HG03460 (cell line): ENCODE measurements around the gene CAMKK1.

ENCODE experiments used
- ATAC-seq: cut with Tn5 transposase; IDR thresholded peaks from one replicate; pipeline ENCODE4 v1.9.1; 2021; ENCODE audit not compliant: unreplicated experiment

CAMKK1 gene

GRCh38 chr17:3897731-3898130 is 4.9 kb upstream of the CAMKK1 start:
- no peak for ATAC-seq

GRCh38 chr17:3896968-3897235 is 4.0 kb upstream of the CAMKK1 start:
- ATAC-seq, result no peak

GRCh38 chr17:3896108-3896967 is 3.5 kb upstream of the CAMKK1 start:
- ATAC-seq, result no peak

DNA sequence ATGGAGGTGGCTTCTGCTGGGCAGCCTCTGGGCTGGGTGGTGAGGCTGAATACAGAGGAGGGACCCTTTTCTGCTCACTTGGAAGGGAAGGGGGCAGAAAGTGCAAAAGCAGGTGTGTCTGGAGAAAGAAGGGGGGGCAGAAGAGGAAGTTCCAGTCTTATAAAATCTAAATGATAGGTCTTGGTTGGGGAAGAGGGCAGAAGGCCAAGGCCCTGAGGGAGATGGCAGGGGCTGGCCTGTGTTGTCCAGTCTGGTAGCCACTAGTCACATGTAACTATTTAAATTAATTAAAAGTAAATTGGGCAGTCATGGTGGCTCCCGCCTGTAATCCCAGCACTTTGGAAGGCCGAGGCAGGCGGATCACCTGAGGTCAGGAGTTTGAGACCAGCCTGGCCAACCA is 2.5 kb upstream of the CAMKK1 start:
- ATAC-seq, result no peak

DNA sequence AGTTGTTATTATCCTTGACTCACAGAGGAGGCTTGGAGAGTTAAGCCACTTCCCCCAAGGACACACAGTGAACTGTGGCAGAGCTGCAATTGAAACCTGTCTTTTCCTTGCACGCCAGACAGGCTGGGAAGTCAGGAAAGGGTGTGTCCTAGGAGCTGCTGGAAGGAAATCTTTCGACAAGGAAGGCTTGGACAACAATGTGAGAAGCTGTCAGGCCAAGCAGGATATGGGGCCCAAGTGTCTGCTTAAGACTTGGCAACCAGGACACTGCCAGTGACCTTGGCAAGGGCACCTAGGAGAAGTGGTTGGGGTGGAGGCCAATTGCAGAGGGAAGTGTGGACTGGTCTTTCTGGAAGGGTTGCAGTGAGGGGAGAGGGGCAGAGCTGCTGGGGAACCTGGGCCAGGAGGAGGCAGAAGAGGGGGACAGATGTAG is 2.1 kb upstream of the CAMKK1 start:
- no peak for ATAC-seq

GRCh38 chr17:3894188-3894587 is 1.3 kb upstream of the CAMKK1 start:
- ATAC-seq, result no peak

GRCh38 chr17:3893720-3894116 is 865 bp upstream of the CAMKK1 start:
- ATAC-seq, result no peak

DNA sequence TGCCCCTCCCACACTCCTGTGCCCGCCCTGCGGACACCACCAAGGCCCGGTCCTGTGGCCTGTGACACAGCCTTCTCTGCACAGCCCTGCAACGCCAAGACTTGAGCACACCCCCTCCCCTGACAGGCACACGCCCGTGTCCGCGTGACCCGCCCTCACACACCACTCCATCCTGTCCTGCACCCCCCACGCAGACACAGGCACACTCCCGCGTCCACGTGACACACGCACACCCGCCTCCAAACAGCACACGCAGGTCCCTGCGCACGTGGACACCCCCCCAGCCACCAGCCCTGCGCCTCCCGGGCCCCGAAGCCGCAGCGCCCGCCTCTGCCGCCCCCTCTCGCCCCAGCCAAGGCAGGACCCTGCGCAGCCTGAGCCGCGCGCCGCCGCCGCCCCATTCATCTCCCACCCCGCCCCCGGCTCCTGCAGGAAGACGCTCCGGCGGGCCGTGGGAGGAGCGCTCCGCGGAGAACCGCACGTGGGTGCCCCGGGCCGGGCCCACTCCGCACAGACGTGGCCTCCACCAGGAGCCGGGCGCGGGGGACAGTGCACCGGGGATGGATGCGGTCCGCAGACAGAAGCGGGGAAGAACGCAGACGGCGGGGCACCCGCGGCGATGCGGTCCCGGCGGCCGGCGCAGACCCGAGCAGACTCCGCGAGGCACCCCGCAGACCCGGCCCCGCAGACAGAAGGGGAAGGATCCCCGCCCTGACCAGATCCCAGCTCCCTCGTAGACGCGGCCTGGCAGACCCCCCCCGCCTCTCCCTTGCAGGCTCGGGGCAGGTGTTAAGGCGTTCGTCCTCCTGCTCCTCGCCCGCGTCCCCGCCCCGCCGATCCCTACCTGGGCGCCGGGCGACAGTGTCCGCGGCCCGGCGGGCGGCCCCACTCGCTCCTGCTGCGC is 506 bp downstream of the CAMKK1 start:
- peak; percentile 24 for ATAC-seq

DNA sequence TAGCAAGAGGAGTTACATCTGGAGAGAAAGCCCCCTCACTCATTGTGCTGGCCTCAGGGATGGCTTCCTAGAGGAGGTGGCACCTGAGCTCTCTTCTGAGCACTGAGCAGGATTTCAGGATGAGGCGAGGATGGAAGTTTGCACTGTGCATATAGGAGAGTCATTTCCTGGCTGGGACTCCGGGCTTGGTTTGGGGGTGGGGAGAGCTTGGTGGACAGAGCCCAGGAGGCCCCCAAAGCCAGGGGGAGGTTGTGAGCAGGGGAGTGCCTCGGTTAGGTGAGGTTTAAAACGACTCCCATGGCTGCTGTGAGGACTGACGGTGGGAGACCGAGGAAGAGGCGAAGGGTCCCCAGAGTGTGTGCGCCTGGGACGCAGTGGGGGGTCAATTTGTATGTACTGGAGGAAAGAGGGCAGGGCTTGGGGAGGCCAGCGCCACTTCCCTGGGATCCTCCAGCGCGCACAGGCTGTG is 1.2 kb downstream of the CAMKK1 start:
- no peak for ATAC-seq

DNA sequence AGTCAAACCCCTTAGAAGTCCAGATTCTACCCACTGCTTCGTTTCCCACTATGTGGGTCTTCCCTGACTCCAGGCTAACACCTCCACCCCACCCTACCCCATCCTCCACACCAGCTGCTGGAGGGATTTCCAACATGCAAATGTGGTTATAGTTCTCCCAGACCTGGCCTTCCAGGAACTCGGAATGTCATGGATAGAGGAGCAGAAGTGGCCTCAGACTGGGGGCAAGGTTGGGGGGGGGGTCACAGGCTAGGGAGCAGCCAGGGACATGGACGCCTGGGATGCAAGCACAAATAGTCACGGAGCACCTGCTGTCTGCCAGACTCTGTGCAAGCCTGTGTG is 2.0 kb downstream of the CAMKK1 start:
- ATAC-seq, result no peak

DNA sequence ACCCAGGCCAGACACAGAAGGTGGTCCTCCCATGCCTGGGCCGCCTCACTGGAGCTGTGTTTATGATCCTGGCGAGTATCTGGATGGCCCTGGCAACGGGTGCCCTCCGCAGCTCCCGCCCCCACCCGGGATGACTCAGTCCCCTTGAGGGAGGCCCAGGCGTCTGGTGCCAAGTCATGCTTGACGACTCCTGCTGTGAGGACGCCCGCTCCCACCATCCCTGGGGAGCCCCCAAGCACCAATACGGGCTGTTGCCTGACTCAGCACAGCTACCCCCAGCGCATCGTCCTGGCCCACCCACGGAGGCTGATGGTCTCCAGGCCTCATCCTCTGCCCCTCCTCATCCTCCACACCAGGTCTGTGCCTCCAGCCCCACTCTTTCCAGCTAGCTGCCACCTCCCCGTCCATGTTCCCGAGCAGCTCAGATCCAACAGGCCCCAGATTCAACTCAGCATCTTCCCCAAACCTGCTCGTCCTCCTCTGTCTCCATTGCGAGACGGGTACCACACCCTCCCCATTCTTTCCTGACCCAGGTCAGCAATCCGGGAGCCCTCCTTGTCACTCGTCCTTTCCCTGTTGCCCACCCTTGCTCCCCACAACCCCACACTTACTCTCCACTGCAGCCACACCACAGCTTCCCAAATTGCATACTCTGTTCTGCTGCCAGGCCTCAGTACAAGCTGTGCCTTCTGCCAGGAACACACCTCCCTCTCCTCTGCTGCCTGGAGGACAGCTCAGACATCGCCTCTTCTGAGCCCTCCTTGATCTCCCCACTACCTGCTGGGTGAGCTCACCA is 2.6 kb downstream of the CAMKK1 start:
- ATAC-seq, result no peak

GRCh38 chr17:3889325-3890012 is 3.4 kb downstream of the CAMKK1 start:
- ATAC-seq, result no peak

DNA sequence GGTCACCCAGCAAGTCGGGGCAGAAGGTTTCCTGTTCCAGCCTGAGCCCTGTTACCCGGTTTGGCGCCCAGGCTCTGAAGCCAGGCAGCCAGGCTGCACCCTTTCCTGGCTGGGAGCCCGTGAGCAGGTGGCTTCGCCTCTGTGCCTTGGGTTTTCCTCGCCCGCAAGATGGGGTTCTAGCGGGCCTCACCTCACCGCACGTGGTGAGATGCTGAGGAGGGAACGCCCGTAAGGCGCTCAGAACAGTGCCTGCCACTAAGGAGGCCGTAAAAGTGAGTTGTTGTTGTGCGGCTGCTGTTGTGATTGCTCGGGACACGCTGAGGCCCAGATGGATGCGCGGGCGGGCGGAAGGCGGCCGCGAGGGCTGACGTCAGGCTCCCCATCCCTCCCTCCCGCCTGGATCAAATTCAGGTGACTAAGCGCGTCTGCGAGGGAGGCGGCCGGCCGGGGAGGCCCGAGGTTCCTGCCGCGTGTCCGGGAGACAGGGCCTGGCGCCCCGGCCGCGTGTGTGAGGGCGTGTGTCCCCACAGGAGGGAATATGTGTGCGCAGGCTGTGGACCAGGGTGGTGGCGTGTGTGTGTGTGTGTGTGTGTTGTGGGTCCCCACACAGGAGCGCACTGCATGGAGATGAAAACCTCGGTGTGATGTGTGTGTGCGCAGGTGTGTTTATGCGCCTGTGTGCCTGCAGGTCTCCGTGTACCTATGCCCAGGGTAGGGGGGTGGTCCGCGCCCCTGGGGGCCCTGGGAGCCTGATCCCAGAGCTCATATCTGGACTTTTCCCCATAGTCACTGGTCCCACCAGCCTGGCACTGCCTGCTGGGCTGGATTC is 4.3 kb downstream of the CAMKK1 start:
- no peak for ATAC-seq

GRCh38 chr17:3887804-3888203 is 5.0 kb downstream of the CAMKK1 start:
- no peak for ATAC-seq

- no peak for ATAC-seq
These were observed 5.5 kb downstream of the CAMKK1 start for GRCh38 chr17:3887394-3887793.

DNA sequence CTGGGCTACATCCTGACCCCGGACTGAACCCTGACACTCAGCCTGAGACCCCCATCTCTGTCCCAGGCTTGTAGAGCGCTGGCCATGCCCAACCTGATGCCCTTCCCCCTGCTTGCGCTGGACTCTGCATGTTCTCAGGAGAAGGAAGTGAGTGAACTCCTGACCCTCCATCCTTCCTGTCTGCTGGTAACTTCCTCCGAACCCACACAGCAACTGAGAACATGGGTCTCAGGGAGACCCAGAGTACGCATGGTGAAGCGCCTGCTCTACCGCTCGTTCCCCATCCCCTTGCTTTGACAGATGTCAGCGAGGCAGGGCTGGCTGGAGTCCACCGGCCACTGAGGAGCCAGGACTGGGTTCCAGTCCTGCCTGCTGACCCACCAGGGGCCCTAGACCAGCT is 6.1 kb downstream of the CAMKK1 start:
- no peak for ATAC-seq

DNA sequence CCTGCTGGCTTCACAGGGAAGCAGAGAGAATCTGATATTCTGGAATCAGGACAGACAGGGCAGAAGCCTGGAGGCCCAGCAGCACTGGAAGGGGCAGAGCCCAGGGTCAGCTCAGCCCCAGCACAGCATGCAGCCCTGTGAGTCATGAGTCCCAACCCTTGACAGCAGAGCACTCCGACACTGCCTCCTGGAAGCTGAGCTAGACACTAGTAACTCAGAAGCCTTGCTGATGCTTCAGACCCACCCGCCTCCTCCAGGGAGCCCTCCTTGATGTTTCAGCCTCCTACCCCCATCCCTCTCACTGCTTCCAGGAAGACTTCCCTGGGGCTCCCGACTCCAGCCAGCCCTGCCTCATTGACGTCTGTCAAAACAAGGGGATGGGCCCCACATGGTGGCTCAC is 6.9 kb downstream of the CAMKK1 start:
- ATAC-seq, result no peak

GRCh38 chr17:3885271-3885670 is 7.6 kb downstream of the CAMKK1 start:
- ATAC-seq, result no peak

GRCh38 chr17:3884188-3884587 is 8.7 kb downstream of the CAMKK1 start:
- ATAC-seq, result no peak

GRCh38 chr17:3882276-3882675 is 10.6 kb downstream of the CAMKK1 start:
- no peak for ATAC-seq
